Gastrocnemius medialis (tissue), 4 donors: ENCODE measurements around the gene PATZ1.

ENCODE experiments used
- POLR2A ChIP-seq, 2 donors: fragments of 450-650 bp; IDR thresholded peaks; one replicate each; pipeline ENCODE4 v1.6.1; 2017; ENCODE audit warnings: antibody characterized with exemption in 2 of 2, mild to moderate bottlenecking in 2 of 2, moderate library complexity in 2 of 2
- TF ChIP-seq, protein P1 (sequence below), 5 experiments: fragments of 450-650 bp in 3 of 5; fragments of 200-600 bp in 2 of 5; sonication (generic) in 2 of 5; IDR thresholded peaks in 4 of 5; conservative IDR thresholded peaks in 1 of 5; 1 replicate in 4 of 5; 2 replicates in 1 of 5; pipeline ENCODE4 v1.5.1; 2016 to 2019; ENCODE audit warnings: antibody characterized with exemption in 5 of 5, mild to moderate bottlenecking in 3 of 5, moderate library complexity in 3 of 5

DNA sequence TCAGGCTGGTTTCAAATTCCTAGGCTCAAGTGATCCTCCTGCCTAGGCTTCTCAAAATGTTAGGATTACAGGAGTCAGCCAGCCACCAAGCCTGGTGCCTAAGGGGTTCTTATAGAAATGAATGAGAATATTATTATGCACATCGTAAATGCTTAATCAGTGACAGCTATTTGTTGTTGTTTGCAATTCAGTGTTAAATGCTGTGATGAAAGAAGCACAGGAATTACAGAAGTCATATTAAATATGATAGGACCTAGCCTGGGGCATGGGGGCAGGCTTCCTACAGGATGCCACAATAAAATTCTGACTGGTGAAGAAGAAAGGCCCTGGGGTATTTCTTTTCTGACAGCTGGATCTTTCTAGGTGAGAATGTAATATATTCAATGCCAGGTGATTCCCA is 13.9 kb upstream of the PATZ1 start:
- TF ChIP-seq, protein P1, sequence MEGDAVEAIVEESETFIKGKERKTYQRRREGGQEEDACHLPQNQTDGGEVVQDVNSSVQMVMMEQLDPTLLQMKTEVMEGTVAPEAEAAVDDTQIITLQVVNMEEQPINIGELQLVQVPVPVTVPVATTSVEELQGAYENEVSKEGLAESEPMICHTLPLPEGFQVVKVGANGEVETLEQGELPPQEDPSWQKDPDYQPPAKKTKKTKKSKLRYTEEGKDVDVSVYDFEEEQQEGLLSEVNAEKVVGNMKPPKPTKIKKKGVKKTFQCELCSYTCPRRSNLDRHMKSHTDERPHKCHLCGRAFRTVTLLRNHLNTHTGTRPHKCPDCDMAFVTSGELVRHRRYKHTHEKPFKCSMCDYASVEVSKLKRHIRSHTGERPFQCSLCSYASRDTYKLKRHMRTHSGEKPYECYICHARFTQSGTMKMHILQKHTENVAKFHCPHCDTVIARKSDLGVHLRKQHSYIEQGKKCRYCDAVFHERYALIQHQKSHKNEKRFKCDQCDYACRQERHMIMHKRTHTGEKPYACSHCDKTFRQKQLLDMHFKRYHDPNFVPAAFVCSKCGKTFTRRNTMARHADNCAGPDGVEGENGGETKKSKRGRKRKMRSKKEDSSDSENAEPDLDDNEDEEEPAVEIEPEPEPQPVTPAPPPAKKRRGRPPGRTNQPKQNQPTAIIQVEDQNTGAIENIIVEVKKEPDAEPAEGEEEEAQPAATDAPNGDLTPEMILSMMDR (IDR thresholded peaks at IDR 0.05 in 4 of 5, conservative IDR thresholded peaks at IDR 0.05 in 1 of 5), result no peak
- no peak for TF ChIP-seq POLR2A (IDR thresholded peaks at IDR 0.05)
